ENCODE results near the gene MAPKBP1.

DNA sequence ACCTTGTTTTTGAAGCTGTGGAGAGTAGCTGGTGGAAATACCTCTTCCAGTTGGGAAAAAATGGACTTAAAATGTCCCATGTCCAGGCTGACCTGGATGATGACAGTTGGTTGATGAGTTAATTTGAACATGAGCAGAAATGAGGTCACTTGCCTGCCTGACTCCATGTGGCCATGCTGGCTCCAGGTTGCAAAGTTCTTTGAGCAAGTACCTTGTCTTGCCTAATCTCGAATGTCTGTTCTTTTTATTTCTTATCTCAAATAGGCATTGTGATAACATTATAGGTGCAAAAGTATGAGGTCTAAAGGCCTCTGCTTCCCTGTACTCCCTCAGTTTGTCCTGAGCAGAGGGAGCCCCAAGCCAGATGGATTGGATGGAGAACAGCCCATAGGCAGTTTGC is 9.0 kb downstream of the MAPKBP1 start:
- no peak for TF ChIP-seq CTCF (IDR thresholded peaks at IDR 0.05)
- no peak for TF ChIP-seq POLR2A (IDR thresholded peaks at IDR 0.05)
